SHP77 treated with DMSO at 0.1 percent for 48 hours (cell line): ENCODE measurements around the gene MIS18A.

Source experiments
- DNase-seq: peaks from one replicate; lab custom pipeline; 2025; lab: John Stamatoyannopoulos, UW

Gene MIS18A

GRCh38 chr21:32252136-32252535, 26.7 kb downstream of the MIS18A start:
- DNase-seq: no peak

- no peak for DNase-seq
These were observed 29.2 kb downstream of the MIS18A start for GRCh38 chr21:32249511-32250280.

GRCh38 chr21:32248571-32249461, 30.0 kb downstream of the MIS18A start:
- DNase-seq: no peak

GRCh38 chr21:32246571-32247140, 32.2 kb downstream of the MIS18A start:
- no peak for DNase-seq

- DNase-seq: no peak
These were observed 32.9 kb downstream of the MIS18A start for GRCh38 chr21:32245971-32246370.

GRCh38 chr21:32240851-32241687, 37.8 kb downstream of the MIS18A start:
- DNase-seq: no peak

- DNase-seq: no peak
These were observed 39.3 kb downstream of the MIS18A start for GRCh38 chr21:32239551-32239950.

GRCh38 chr21:32238063-32238462, 40.8 kb downstream of the MIS18A start:
- DNase-seq: no peak

- DNase-seq: no peak
These were observed 41.8 kb downstream of the MIS18A start for GRCh38 chr21:32237021-32237420.

GRCh38 chr21:32233722-32234301, 45.0 kb downstream of the MIS18A start:
- DNase-seq: no peak

- DNase-seq: no peak
These were observed 45.7 kb downstream of the MIS18A start for GRCh38 chr21:32233055-32233546.

GRCh38 chr21:32226444-32226843, 52.4 kb downstream of the MIS18A start:
- no peak for DNase-seq
